Testis (tissue), 3 donors: ENCODE measurements around the gene ACSM6. TPM values are rescaled to one million over a fixed set of nuclear protein-coding genes. Genes with fewer than 3 reads are reported as not detected.

Experiments
- DNase-seq: peaks from one replicate; pipeline ENCODE4 v3.0.0-alpha.2; 2019
- H3K27ac ChIP-seq, 2 donors: fragments of 200-600 bp; sonication (generic); one replicate each; pipeline ENCODE4 v1.5.1; 2019
- H3K27me3 ChIP-seq: fragments of 200-600 bp; sonication (generic); one replicate; pipeline ENCODE4 v1.5.1; 2019
- H3K36me3 ChIP-seq: fragments of 200-600 bp; sonication (generic); one replicate; pipeline ENCODE4 v1.5.1; 2017; ENCODE audit warnings: low read depth; ENCODE audit errors: missing control alignments
- H3K4me1 ChIP-seq: fragments of 200-600 bp; sonication (generic); one replicate; pipeline ENCODE4 v1.5.1; 2019
- H3K4me3 ChIP-seq, 2 donors: fragments of 200-600 bp; sonication (generic); one replicate each; pipeline ENCODE4 v1.5.1; 2017 to 2019
- H3K9me3 ChIP-seq: fragments of 200-600 bp; sonication (generic); one replicate; pipeline ENCODE4 v1.5.1; 2017
- POLR2A ChIP-seq: fragments of 450-650 bp; IDR thresholded peaks from one replicate; pipeline ENCODE4 v1.6.1; 2017; ENCODE audit warnings: antibody characterized with exemption, mild to moderate bottlenecking, moderate library complexity
- WGBS, 2 donors: methylation state at CpG; one replicate each; pipeline ENCODE4 v1.1.5; 2018; 5-methylcytosine and 5-hydroxymethylcytosine counted together
- intact Hi-C: fragments of 100-400 bp; cut with DNase I; formaldehyde crosslinking; loops from one replicate; pipeline ENCODE4 v1.15.1; 2023; ENCODE audit warnings: low total_unique reads
- polyA plus RNA-seq: library from polyadenylated mRNA; stranded (reverse); fragments of 350-450 nt; fragmentation: Illumina TruSeq; extraction: RNeasy Lipid Tissue Mini Kit (QIAGEN cat#74804); gene quantifications from one replicate; pipeline ENCODE4 v1.2.3, GENCODE V29; 2014; ENCODE audit warnings: low read depth, low replicate concordance; ENCODE audit not compliant: insufficient read depth
- total RNA-seq, 2 donors: library from RNA; depleted of rRNA; stranded (reverse); fragments of >200 nt; gene quantifications; one replicate each; pipeline ENCODE4 v1.2.3, GENCODE V29; 2016
- TF ChIP-seq, protein P1 (sequence below), 3 experiments: fragments of 450-650 bp in 2 of 3; fragments of 200-600 bp in 1 of 3; sonication (generic) in 1 of 3; IDR thresholded peaks; one replicate each; pipeline ENCODE4 v1.5.1; 2016 to 2019; ENCODE audit warnings: antibody characterized with exemption in 3 of 3, mild to moderate bottlenecking in 2 of 3, moderate library complexity in 1 of 3

ACSM6 gene
- total and polyA plus RNA-seq, 3 donors from 2014 or later, result not detected

DNA sequence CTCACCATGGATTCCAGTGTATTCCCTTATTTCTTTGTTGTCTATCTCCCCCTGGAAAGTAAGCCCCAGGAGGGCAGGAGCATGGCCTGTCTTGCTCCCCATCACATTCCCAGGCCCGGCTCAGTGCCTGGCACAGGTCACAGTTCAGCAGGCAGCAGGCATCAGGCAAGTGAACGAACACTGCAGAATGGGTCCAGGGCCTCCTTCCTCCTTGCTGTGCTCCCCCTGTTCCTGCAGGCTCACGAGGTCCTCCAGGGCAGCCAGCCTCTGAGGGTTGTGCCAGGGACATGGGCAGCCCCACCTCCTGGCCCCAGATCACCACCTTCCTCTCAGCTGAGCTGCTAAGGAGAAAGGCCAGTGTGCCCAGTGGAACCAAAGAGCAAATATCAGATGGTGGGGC is 55.0 kb downstream of the ACSM6 start:
- TF ChIP-seq, protein P1, sequence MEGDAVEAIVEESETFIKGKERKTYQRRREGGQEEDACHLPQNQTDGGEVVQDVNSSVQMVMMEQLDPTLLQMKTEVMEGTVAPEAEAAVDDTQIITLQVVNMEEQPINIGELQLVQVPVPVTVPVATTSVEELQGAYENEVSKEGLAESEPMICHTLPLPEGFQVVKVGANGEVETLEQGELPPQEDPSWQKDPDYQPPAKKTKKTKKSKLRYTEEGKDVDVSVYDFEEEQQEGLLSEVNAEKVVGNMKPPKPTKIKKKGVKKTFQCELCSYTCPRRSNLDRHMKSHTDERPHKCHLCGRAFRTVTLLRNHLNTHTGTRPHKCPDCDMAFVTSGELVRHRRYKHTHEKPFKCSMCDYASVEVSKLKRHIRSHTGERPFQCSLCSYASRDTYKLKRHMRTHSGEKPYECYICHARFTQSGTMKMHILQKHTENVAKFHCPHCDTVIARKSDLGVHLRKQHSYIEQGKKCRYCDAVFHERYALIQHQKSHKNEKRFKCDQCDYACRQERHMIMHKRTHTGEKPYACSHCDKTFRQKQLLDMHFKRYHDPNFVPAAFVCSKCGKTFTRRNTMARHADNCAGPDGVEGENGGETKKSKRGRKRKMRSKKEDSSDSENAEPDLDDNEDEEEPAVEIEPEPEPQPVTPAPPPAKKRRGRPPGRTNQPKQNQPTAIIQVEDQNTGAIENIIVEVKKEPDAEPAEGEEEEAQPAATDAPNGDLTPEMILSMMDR (IDR thresholded peaks at IDR 0.05), result no peak
- TF ChIP-seq POLR2A, result no peak
- Histone ChIP-seq H3K36me3 (no peaks in the 10 kb centered on the region), H3K4me3 (no peak overlapping the region), H3K4me1 (peaks cover 7% of the 10 kb centered on the region), H3K27ac (no peak overlapping the region), H3K27me3 (no peaks in the 10 kb centered on the region), H3K9me3 (no peaks in the 10 kb centered on the region)
- intact Hi-C loops, result loop anchor here (10.0 kb wide), 1 partner anchor 116 kb away; no protein-coding TSS in a partner anchor
- DNase-seq, result no peak
- 79 to 87% methylated on average over 3 of the region's 3 CpGs for WGBS, 2 donors

DNA sequence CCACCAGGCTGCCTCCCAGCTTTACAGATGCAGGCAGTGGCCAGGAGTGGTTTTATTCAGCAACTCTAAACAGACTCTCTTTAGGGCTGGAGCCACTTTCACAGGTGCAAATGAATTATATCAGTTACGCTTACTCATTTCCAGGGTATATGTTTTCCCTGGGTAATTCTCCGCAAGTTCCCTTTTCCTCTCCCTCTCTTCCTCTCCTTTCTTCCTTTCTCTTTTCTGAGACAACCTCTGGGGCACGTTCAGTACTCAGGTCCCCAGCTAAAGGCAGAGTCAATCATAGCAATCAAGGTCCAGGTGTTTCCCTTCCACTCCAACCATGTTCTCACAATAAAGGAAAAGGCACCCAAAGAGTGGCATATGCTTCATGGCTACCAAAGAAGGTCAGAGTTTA is 55.4 kb downstream of the ACSM6 start:
- no peak for TF ChIP-seq POLR2A
- TF ChIP-seq, protein P1 (IDR thresholded peaks at IDR 0.05), result no peak
- Histone ChIP-seq H3K36me3 (no peaks in the 10 kb centered on the region), H3K27me3 (no peaks in the 10 kb centered on the region), H3K27ac (no peak overlapping the region), H3K9me3 (no peaks in the 10 kb centered on the region), H3K4me1 (peaks cover 7% of the 10 kb centered on the region), H3K4me3 (no peak overlapping the region)
- WGBS, 2 donors, result 85 to 91% methylated on average over 3 of the region's 3 CpGs
- DNase-seq, result no peak
- intact Hi-C loops, result loop anchor here (10.0 kb wide), 1 partner anchor 115 kb away; no protein-coding TSS in a partner anchor

DNA sequence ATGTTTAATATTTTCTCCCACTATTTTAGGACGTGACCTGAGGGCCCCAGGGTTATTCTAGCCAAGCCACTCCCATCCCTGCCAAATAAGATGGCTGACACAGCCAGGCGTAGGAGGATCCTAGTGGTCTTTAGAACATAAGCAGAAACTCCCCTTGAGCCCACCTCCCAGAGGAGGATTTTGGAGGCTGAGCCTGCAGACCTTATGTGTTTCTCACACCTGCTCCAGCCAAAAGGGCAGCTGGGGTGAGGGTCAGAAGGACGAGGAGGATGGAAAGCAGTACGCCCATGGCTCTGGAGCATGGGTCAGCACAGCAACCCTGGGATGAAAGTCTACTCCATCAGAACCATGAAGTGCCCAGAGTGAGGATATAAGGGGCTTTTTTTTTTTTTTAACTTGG is 56.8 kb downstream of the ACSM6 start:
- no peak for DNase-seq
- no peaks in the 10 kb centered on the region for H3K36me3 ChIP-seq
- H3K4me3 ChIP-seq, result no peak overlapping the region
- intact Hi-C loops, result no loop called here
- H3K4me1 ChIP-seq, result peaks cover 7% of the 10 kb centered on the region
- TF ChIP-seq, protein P1 (IDR thresholded peaks at IDR 0.05), result no peak
- no peak for TF ChIP-seq POLR2A
- H3K27me3 ChIP-seq, result no peaks in the 10 kb centered on the region
- 65 to 74% methylated on average over 4 of the region's 4 CpGs for WGBS, 2 donors
- H3K27ac ChIP-seq, result no peak overlapping the region
- no peaks in the 10 kb centered on the region for H3K9me3 ChIP-seq

DNA sequence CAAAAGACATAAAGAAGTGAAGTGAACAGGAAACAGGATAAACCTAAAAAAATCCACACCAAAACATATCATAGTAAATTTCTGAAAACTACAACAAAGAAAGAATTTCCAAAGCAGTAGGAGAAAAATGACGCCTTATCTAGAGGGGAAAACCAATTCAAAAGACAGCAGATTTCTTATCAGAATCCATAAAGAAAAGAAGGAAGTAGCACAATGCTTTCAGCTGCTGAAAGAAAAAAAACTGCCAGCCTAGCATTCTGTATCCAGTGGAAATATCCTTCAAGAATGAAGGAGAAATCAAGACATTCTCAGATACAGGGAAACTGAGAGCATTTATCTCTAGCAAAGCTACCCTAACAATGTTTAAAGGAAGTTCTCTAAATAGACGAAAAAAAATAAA is 59.0 kb downstream of the ACSM6 start:
- Histone ChIP-seq H3K27me3 (no peaks in the 10 kb centered on the region), H3K4me3 (no peak overlapping the region), H3K4me1 (no peaks in the 10 kb centered on the region), H3K27ac (no peak overlapping the region), H3K9me3 (no peaks in the 10 kb centered on the region), H3K36me3 (no peaks in the 10 kb centered on the region)
- intact Hi-C loops, result no loop called here
- 71 to 79% methylated on average over 2 of the region's 2 CpGs for WGBS, 2 donors
- no peak for DNase-seq
- TF ChIP-seq, protein P1 (IDR thresholded peaks at IDR 0.05), result no peak
- TF ChIP-seq POLR2A, result no peak

DNA sequence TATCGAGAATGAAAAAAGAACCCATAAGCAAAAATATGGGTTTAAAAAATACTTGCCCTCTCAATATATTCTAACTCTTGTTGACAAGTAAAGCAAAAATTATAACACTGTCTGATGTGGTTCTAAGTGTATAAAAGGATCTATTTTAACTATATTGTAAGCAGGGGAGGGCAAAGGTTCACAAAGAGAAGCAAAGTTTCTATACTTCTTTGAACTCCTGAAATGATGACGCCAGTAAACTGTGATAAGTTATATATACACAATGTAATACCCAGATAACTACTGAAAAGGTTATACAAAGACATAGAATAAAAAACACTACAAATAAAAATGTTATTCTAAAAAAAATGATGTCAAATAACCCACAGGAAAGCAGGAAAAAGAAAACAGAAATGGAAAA is 59.6 kb downstream of the ACSM6 start:
- intact Hi-C loops, result no loop called here
- Histone ChIP-seq H3K27ac (no peak overlapping the region), H3K36me3 (no peaks in the 10 kb centered on the region), H3K9me3 (no peaks in the 10 kb centered on the region), H3K4me3 (no peak overlapping the region), H3K27me3 (no peaks in the 10 kb centered on the region), H3K4me1 (no peaks in the 10 kb centered on the region)
- no peak for DNase-seq
- WGBS, 2 donors, result 86 to 96% methylated on average over 2 of the region's 2 CpGs
- TF ChIP-seq, protein P1 (IDR thresholded peaks at IDR 0.05), result no peak
- no peak for TF ChIP-seq POLR2A
